ENCODE measurements around the gene MYL2. TPM values are rescaled to one million over a fixed set of nuclear protein-coding genes. Genes with fewer than 3 reads are reported as not detected.

The MYL2 gene
- total RNA-seq, 1 experiment from 2014 or later, result not detected

DNA sequence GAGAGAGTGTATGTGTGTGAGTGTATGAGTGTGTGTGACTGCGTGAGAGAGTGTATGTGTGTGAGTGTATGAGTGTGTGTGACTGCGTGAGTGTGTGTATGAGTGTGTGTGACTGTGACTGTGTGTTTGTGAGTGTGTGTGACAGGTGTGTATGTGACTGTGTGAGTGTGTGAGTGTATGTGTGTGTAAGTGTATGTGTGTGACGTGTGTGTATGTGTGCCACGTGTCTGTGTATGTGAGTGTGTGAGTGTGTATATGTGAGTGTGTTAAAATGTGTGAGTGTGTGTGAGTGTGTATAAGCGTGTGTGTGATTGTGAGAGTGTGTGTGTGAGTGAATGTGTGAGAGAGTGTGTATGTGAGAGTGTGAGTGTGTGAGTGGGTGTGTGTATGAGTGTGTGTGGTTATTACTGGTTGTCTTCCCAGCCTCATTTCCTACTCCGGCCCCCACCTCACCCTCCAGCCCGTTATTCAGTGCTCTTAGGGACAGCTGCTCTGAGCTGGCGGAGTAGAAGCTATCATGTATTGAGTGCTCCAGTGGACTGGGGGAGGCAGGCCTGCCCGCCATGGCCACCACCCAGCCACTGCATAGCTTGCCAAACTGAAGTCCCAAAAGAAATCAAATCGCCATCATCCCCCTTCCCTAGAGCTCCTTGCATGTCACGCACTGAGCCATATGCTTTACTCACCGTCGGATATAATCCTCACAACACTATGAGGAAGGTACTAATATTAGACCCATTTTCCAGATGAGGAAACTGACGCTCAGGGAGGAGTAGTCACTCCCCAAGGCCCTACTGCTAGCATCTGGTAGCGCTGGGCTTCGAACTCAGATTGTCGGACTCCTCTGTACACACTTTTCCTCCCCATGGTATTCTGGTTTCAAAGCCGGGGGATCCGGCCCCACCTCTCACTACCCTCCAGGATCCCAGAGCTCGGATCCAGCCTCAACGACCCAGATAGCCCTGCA, 10.3 kb upstream of the MYL2 start:
- DNase-seq (ENCODE audit: low read depth), result no peak

GRCh38 chr12:110929818-110930217, 9.4 kb upstream of the MYL2 start:
- no peak for DNase-seq (ENCODE audit: low read depth)

DNA sequence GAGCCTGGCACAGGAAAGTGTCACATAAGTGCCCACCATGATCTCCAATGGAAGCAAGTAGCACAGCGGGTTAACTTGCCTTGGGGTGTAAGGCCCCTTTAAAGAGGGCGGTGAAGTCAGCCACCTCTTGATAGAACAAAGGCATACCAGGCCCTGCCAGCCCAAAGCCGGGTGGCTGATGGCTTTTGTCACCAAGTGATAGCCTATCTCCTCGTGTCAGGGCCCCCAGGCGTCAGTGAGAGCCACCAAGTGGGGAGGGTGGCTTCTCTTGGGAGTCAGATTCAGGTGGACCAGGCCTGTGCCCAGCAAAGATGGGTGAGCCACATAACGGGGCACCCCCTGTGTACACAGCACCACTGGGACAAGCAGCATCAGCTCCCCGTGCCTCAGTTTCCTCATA, 8.3 kb upstream of the MYL2 start:
- no peak for DNase-seq (ENCODE audit: low read depth)

- DNase-seq (ENCODE audit: low read depth), result no peak
Observed at GRCh38 chr12:110927546-110927945, 7.2 kb upstream of the MYL2 start.

DNA sequence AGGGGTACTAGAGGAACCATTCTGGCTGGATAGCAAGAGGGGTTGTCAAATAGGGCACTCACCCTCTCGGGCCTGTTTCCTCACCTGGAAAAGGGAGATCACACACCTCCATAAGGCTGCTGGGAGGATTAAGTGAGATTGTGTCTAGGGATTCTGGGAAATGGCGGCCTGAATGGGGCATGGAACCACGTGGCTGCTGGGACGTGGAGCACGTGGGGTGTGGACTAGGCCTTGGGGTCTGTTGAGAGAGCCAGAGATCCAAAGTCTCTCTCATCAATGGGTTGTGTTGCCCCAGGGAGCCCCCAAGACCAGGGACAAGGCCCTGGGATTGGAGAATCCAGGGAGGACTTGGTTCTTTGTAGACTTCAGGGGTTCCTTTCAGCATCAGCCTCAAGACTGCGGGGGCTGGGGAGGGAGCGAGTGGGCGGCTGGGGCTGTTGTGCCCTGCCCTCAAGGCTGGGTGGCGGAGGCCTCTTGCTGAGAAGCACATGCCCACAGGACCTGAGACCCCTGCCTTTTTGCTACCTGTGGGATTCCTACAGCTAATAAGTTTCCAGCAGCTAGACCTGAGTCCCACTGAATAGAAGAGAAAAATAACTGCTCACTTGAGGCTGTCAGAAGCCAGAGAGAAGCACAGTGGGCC, 3.4 kb upstream of the MYL2 start:
- no peak for DNase-seq (ENCODE audit: low read depth)

- no peak for DNase-seq (ENCODE audit: low read depth)
Observed at GRCh38 chr12:110923192-110923591, 2.8 kb upstream of the MYL2 start.

GRCh38 chr12:110922652-110923051, 2.3 kb upstream of the MYL2 start:
- no peak for DNase-seq (ENCODE audit: low read depth)

GRCh38 chr12:110921262-110921661, 883 bp upstream of the MYL2 start:
- peak; percentile 40 for DNase-seq (ENCODE audit: low read depth)

DNA sequence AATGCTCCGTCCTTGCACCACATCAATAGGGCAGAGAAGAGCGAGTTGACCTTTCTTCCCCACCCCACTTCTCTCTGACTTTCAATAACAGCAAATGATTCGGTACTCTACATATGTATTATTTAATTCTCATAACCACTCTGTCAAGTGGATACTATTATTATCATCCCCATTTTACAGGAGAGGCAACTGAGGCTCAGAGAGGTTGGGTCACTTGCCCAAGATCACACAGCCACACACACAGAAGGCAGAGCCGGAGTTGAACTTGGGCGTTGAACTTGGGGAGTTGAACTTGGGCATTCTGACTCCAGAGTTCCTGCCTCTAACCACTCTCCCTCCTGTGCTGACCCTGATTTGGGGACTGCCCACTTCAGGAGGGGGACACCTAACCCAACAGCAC, 659 bp downstream of the MYL2 start:
- no peak for DNase-seq (ENCODE audit: low read depth)

DNA sequence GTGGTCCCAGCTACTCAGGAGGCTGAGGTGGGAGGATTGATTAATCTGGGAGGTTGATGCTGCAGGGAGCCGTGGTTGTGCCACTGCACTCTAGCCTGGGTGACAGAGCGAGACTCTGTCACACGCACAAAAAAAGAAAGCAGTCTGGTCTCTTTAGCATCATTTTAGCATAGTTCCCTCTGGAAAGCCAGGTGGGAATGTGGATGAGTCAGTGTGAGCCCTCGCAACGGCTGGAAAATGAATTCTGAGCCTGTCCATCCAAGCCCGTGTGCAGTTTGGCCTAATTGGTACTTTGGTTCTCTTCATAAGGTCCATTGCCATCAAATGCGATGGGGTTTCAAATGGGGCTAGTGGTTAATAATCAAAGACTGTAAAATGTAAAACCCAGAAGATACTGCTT, 2.4 kb downstream of the MYL2 start:
- no peak for DNase-seq (ENCODE audit: low read depth)

- DNase-seq (ENCODE audit: low read depth), result peak; percentile 56
Observed at GRCh38 chr12:110917467-110917866, 2.9 kb downstream of the MYL2 start.

GRCh38 chr12:110916295-110916875, 4.0 kb downstream of the MYL2 start:
- DNase-seq (ENCODE audit: low read depth), result no peak

GRCh38 chr12:110913119-110914056, 7.0 kb downstream of the MYL2 start:
- no peak for DNase-seq (ENCODE audit: low read depth)

- DNase-seq (ENCODE audit: low read depth), result no peak
Observed at GRCh38 chr12:110912263-110912662, 8.1 kb downstream of the MYL2 start.

- no peak for DNase-seq (ENCODE audit: low read depth)
Observed at GRCh38 chr12:110908377-110909152, 11.8 kb downstream of the MYL2 start.

DNA sequence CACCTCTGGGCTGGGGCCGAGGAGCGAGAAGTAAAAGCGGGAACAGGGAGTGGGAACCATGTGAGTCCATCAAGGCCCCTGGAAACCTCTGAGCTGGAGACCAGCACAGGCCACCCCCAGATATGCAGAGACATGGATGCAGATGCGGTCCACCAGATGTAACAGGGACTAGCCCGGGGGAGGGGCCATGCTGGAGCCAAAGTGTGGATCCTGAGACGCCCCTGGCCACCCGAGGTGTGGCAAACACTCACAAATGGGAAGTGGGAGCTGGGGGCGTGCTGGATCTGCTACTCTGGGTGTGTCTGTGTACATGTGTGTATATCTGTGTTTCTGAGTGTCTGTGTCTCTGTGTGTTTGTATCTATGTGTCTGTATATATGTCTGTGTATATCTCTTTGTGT, 12.8 kb downstream of the MYL2 start:
- DNase-seq (ENCODE audit: low read depth), result no peak

DNA sequence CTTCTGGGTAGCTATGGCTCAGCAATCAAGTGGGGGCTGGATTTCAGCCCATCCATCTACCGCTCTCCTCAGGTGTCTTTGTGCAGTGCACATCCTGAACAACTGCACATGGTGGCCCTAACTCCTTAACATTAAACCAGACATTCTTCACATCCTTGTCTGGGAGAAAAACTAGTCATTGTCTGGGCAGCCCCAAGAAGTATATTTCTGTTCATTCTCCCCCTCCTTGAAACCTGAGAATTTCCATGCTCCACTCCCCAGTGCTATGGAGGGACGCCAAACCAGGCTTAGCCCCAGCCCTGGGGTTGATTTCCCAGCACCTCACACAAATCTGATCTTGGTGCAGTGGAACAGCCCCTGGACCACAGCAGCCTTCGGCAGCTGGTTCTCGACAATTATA, 13.4 kb downstream of the MYL2 start:
- DNase-seq (ENCODE audit: low read depth), result no peak

GRCh38 chr12:110906516-110906915, 13.9 kb downstream of the MYL2 start:
- DNase-seq (ENCODE audit: low read depth), result no peak

GRCh38 chr12:110906083-110906482, 14.3 kb downstream of the MYL2 start:
- DNase-seq (ENCODE audit: low read depth), result no peak

- DNase-seq (ENCODE audit: low read depth), result no peak
Observed at GRCh38 chr12:110903511-110903910, 16.9 kb downstream of the MYL2 start.

DNA sequence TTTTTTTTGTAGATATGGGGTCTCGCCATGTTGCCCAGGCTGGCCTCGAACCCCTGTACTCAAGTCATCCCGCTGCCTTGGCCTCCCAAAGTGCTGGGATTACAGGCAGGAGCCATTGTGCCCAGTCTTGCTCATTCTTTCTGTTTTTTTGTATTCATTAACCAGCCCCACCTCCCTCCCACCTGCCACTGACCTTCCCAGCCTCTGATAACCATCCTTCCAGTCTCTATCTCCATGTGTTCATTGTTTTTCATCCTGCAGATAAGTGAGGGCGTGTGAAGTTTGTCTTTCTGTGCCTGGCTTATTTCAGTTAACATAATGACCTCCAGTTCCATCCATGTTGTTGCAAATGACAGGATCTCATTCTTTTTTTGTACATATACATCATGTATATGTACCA, 19.0 kb downstream of the MYL2 start:
- DNase-seq (ENCODE audit: low read depth), result no peak

Data from RPMI7951 (cell line).